H1 (cell line): Measurements from ENCODE around the gene SPINT2. TPM values are rescaled to one million over a fixed set of nuclear protein-coding genes. Genes with fewer than 3 reads are reported as not detected.
A peak's percentile ranks its signal among the peaks of the same experiment; 100 is the strongest.

Experiments
- ASH2L ChIP-seq: fragments of 200-600, 300-600 bp; sonication (generic); IDR thresholded peaks from one replicate; pipeline ENCODE4 v1.7.1; 2017; ENCODE audit warnings: low read length
- BACH1 ChIP-seq: IDR thresholded peaks from 2 replicates; pipeline ENCODE4 v1.6.1; 2012; ENCODE audit warnings: low read length, improper control_type of control experiment
- BCL11A ChIP-seq, 2 experiments: IDR thresholded peaks; one replicate each; pipeline ENCODE4 v1.6.1; 2011; ENCODE audit warnings: low read depth in 2 of 2, low read length in 2 of 2, mild to moderate bottlenecking in 2 of 2
- CTCF ChIP-seq, 3 experiments: IDR thresholded peaks; 1 replicate in 2 of 3; 2 replicates in 1 of 3; pipeline versions ENCODE4 v1.5.1 to v1.6.1; 2011; ENCODE audit warnings: low read length in 3 of 3, mild to moderate bottlenecking in 3 of 3, inconsistent platforms in 2 of 3, low read depth in 1 of 3, moderate library complexity in 1 of 3; ENCODE audit not compliant: insufficient read depth in 1 of 3; ENCODE audit errors: control extremely low read depth in 1 of 3
- EGR1 ChIP-seq: IDR thresholded peaks from 2 replicates; pipeline ENCODE4 v1.6.1; 2011; ENCODE audit warnings: low read depth, low read length, borderline replicate concordance
- FOSL1 ChIP-seq: IDR thresholded peaks from 2 replicates; pipeline ENCODE4 v1.6.1; 2011; ENCODE audit warnings: mild to moderate bottlenecking, low read depth, low read length, moderate library complexity; ENCODE audit not compliant: insufficient read depth
- GABPA ChIP-seq: IDR thresholded peaks from 2 replicates; pipeline ENCODE4 v1.6.1; 2011; ENCODE audit warnings: mild to moderate bottlenecking, low read length, moderate library complexity, borderline replicate concordance; ENCODE audit not compliant: insufficient read depth
- MAX ChIP-seq: IDR thresholded peaks from 2 replicates; pipeline ENCODE4 v1.6.1; 2012; ENCODE audit warnings: inconsistent platforms
- NRF1 ChIP-seq: IDR thresholded peaks from 2 replicates; pipeline ENCODE4 v1.6.1; 2011; ENCODE audit warnings: mild to moderate bottlenecking, low read depth, low read length, improper control_type of control experiment
- POLR2A ChIP-seq, 2 experiments: IDR thresholded peaks; 1 replicate in 1 of 2; 2 replicates in 1 of 2; pipeline ENCODE4 v1.6.1; 2011; ENCODE audit warnings: low read depth in 2 of 2, low read length in 2 of 2, mild to moderate bottlenecking in 2 of 2; ENCODE audit errors: control extremely low read depth in 1 of 2
- RAD21 ChIP-seq, 2 experiments: IDR thresholded peaks in 1 of 2; conservative IDR thresholded peaks in 1 of 2; 2 replicates each; pipeline ENCODE4 v1.6.1; 2011; ENCODE audit warnings: low read depth in 2 of 2, low read length in 2 of 2, improper control_type of control experiment in 1 of 2, inconsistent platforms in 1 of 2, mild to moderate bottlenecking in 1 of 2, moderate library complexity in 1 of 2
- SAP30 ChIP-seq: fragments of 300-600 bp; sonication (generic); IDR thresholded peaks from 2 replicates; pipeline ENCODE4 v1.7.1; 2012; ENCODE audit warnings: low read length, moderate library complexity, mild to moderate bottlenecking, inconsistent platforms; ENCODE audit not compliant: insufficient read depth, insufficient replicate concordance
- SIN3A ChIP-seq, 2 experiments: IDR thresholded peaks in 1 of 2; conservative IDR thresholded peaks in 1 of 2; 2 replicates each; pipeline ENCODE4 v1.6.1; 2011 to 2012; ENCODE audit warnings: low read length in 2 of 2, improper control_type of control experiment in 1 of 2, low read depth in 1 of 2, mild to moderate bottlenecking in 1 of 2
- SP1 ChIP-seq: IDR thresholded peaks from 2 replicates; pipeline ENCODE4 v1.6.1; 2011; ENCODE audit warnings: low read depth, low read length
- SUZ12 ChIP-seq: fragments of 200-600 bp; sonication (generic); IDR thresholded peaks from 2 replicates; pipeline ENCODE4 v1.6.1; 2012; ENCODE audit warnings: mild to moderate bottlenecking, inconsistent platforms, low read length, moderate library complexity, mixed read lengths
- TAF1 ChIP-seq: IDR thresholded peaks from 2 replicates; pipeline ENCODE4 v1.6.1; 2011; ENCODE audit warnings: mild to moderate bottlenecking, low read depth, low read length
- TAF7 ChIP-seq: optimal IDR thresholded peaks from 2 replicates; pipeline ENCODE3; 2011; ENCODE audit warnings: low read depth, mild to moderate bottlenecking, inconsistent platforms, low read length, moderate library complexity, borderline replicate concordance
- TBP ChIP-seq: IDR thresholded peaks from 2 replicates; pipeline ENCODE4 v1.6.1; 2011; ENCODE audit warnings: low read depth, low read length, improper control_type of control experiment
- TEAD4 ChIP-seq: IDR thresholded peaks from 2 replicates; pipeline ENCODE4 v1.6.1; 2012; ENCODE audit warnings: low read depth, low read length, inconsistent platforms, mixed read lengths
- USF2 ChIP-seq: IDR thresholded peaks from 2 replicates; pipeline ENCODE4 v1.6.1; 2011; ENCODE audit warnings: low read length, improper control_type of control experiment
- polyA plus RNA-seq, 7 experiments: library from polyadenylated mRNA; depleted of rRNA in 3 of 7; stranded (reverse) in 5 of 7; unstranded in 2 of 7; fragments of >200 nt in 5 of 7; fragments of 200-250 nt in 2 of 7; gene quantifications; 1 replicate in 5 of 7; 2 replicates in 1 of 7; 4 replicates in 1 of 7; pipeline versions ENCODE4 v1.2.1 to v1.2.3, GENCODE V29; 2011 to 2013; ENCODE audit warnings: missing spikeins in 2 of 7, mixed read lengths in 2 of 7
- total RNA-seq: library from RNA; stranded (reverse); fragmentation: NEBNext Ultra II Directional; extraction: Animal tissue kit (Norgen Biotek cat#: 25700); gene quantifications from 2 replicates; pipeline ENCODE4 v1.2.1, GENCODE V29; 2021

Gene SPINT2
- total and polyA plus RNA-seq, 2 of the 8 experiments (the other 6 are each of a cell fraction or from before 2014, with no cell fraction given), result 294 to 296 TPM

- TF ChIP-seq MAX (peak; percentile 17; the same call in 1 of the 2 replicates), ASH2L (no peak), TBP (no peak), TAF7 (no peak), TEAD4 (no peak), SIN3A (conservative IDR thresholded peaks at IDR 0.05 in 1 of 2, IDR thresholded peaks at IDR 0.05 in 1 of 2; ENCODE audit: low read depth in 1 of 2, low read length in 2 of 2) (peak; percentile 52 to 85; a peak in 2 of 4 replicates), USF2 (no peak), POLR2A (IDR thresholded peaks at IDR 0.05; ENCODE audit: control extremely low read depth in 1 of 2, low read depth in 2 of 2, low read length in 2 of 2) (no peak), NRF1 (no peak), GABPA (no peak), BACH1 (0 out of 2 replicates have a peak, but pooled peaks have one; percentile 65), BCL11A (IDR thresholded peaks at IDR 0.05; ENCODE audit: low read depth in 2 of 2, low read length in 2 of 2) (no peak), CTCF (IDR thresholded peaks at IDR 0.05; ENCODE audit: control extremely low read depth in 1 of 3, insufficient read depth in 1 of 3, low read depth in 1 of 3, low read length in 3 of 3) (no peak), SAP30 (no peak), SUZ12 (no peak), FOSL1 (no peak), RAD21 (IDR thresholded peaks at IDR 0.05 in 1 of 2, conservative IDR thresholded peaks at IDR 0.05 in 1 of 2; ENCODE audit: low read depth in 2 of 2, low read length in 2 of 2) (no peak), TAF1 (no peak), SP1 (0 out of 2 replicates have a peak, but pooled peaks have one; percentile 13), EGR1 (no peak)
Measured at GRCh38 chr19:38336638-38337359, 72.4 kb downstream of the SPINT2 start (continued).
